Stimulated activated CD8-positive, alpha-beta memory T cell treated with anti-CD3 and anti-CD28 coated beads, Interleukin-12 subunit alpha, Interleukin-12 subunit beta, amount 100 ng/mL, for 4 hours (primary cell): ENCODE results near the gene CCDC18.
"Not testable (repeated sequence)": the region's sequence is repeated elsewhere in the genome, so short reads cannot be mapped to it uniquely, and the experiment has no call there.

Experiments used
- DNase-seq: peaks from one replicate; pipeline ENCODE4 v3.0.0-alpha.2; 2020; ENCODE audit warnings: low read depth

Gene CCDC18, protein sequence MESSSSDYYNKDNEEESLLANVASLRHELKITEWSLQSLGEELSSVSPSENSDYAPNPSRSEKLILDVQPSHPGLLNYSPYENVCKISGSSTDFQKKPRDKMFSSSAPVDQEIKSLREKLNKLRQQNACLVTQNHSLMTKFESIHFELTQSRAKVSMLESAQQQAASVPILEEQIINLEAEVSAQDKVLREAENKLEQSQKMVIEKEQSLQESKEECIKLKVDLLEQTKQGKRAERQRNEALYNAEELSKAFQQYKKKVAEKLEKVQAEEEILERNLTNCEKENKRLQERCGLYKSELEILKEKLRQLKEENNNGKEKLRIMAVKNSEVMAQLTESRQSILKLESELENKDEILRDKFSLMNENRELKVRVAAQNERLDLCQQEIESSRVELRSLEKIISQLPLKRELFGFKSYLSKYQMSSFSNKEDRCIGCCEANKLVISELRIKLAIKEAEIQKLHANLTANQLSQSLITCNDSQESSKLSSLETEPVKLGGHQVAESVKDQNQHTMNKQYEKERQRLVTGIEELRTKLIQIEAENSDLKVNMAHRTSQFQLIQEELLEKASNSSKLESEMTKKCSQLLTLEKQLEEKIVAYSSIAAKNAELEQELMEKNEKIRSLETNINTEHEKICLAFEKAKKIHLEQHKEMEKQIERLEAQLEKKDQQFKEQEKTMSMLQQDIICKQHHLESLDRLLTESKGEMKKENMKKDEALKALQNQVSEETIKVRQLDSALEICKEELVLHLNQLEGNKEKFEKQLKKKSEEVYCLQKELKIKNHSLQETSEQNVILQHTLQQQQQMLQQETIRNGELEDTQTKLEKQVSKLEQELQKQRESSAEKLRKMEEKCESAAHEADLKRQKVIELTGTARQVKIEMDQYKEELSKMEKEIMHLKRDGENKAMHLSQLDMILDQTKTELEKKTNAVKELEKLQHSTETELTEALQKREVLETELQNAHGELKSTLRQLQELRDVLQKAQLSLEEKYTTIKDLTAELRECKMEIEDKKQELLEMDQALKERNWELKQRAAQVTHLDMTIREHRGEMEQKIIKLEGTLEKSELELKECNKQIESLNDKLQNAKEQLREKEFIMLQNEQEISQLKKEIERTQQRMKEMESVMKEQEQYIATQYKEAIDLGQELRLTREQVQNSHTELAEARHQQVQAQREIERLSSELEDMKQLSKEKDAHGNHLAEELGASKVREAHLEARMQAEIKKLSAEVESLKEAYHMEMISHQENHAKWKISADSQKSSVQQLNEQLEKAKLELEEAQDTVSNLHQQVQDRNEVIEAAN (N-terminal part only)

DNA sequence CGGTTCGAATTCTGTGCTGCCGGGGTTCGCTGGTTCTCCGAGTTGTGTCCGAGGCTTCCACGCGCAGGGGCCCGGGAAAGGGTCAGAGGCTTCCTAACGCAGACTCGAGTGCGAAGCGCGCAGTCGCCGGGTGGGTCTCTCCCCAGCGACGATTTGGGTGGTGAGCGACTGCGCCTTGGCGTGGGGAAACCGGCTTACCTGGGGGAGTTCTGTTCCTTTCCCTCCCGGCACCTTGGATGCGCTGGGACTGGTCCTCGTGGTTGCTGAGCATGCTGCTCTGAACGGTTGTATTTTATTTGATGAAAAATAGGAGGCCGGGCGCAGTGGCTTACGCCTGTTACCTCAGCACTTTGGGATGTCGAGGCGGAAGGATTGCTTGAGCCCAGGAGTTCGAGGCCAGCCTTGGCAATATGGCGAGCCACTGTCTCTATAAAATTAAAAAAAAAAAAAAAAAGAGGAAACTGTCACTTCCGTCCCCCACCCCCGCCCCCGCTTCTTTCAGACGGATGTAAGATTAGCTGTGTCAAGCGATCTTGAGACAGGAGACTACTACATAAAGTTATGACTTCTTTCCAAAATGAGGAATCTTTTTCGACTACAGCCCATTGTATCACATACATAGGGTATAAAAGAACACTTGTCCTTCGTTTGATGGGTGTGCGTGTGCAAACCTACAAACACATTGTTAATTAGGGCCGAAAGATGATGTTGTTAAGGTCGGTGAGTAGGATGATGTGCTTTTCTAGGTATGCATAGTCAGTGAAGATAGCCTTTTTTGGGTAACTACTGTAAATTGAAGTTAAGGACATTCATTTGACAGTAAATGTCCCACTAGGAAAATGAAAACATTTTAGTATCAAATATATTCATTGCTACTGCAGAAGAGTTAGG, at the start of gene CCDC18:
TSS of gene CCDC18 (plus strand) at position 2 of the 891 bp plus-strand sequence. CDS start 2,638 bp downstream, outside the sequence.
- no peak for DNase-seq

DNA sequence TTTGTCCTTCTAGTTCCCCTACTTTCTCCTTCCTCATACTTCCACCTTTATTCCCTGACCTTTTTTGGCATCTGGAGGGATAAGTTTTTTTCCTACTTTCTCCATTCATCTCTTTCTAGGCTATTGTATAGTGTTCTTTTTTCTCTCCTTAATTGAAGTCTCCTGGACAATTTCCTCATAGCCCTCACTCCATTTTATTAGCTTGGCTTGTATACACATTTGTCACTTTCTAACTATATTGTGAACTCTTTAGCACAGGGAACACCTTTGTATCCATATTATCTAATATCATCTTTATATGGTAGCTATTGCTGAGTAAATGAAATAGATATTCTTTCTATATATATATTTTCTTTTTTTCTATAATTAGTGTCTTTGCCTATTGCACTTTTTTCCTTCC, 47.9 kb upstream of the CCDC18 start:
- no peak for DNase-seq

- DNase-seq, result no peak
Measured at GRCh38 chr1:93136445-93136844, 44.1 kb upstream of the CCDC18 start.

DNA sequence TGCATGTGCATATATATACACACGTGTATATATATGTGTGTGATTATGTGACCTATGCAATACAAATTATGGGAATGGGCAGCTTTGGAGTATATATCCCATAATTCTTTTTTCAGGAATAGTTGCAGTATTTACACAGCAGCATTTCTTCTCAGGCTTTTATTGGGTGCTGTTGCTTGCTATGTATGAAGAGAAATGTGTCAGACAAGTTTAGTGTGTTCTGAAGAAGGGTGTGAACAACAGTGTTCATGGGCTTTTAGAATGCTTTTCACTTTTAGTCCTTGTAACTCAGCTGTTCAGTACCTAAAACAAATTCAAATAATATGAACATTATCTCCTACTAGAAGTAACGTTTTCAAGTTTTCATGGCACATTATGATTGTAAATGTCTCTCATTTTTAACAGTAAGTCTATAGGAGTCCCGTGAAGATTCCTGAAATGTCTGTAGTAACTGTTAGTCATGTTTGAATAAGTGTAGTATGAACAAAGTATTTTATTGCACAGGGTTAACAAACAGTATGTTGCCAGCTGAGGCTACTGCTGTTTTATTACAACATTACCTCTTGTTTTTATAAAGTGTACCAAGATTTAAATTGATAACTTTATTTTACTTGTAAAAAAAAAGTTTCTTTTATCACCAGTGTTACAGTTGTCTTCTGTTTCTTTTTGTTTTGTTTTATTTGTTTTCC, 42.8 kb upstream of the CCDC18 start:
- no peak for DNase-seq

- no peak for DNase-seq
Measured at GRCh38 chr1:93140106-93140505, 40.4 kb upstream of the CCDC18 start.

- DNase-seq, result no peak
Measured at GRCh38 chr1:93142161-93142560, 38.4 kb upstream of the CCDC18 start.

DNA sequence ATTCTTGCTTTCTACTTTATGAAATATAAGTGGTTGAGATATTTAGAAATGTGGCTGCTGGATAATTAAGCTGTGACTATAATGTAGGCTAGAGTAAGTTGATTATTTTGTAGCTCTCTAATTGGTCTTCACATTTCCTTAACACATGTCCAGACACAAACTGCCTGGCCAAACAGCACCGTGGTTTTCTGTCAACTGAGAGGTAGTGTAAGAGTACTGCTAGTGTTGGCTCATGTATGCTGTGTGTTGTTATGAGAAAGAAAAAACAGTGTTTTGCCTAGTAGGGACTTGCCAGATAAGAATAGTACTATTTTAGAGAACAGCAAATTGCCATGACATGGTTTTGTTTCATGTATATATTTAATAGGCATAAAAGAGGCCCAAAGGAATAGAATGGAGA, 37.4 kb upstream of the CCDC18 start:
- DNase-seq, result no peak

- DNase-seq, result no peak
Measured at GRCh38 chr1:93143769-93144168, 36.8 kb upstream of the CCDC18 start.

GRCh38 chr1:93148001-93148400, 32.5 kb upstream of the CCDC18 start:
- DNase-seq, result no peak

- DNase-seq, result no peak
Measured at GRCh38 chr1:93150729-93151128, 29.8 kb upstream of the CCDC18 start.

GRCh38 chr1:93151474-93151873, 29.1 kb upstream of the CCDC18 start:
- DNase-seq, result no peak

GRCh38 chr1:93152835-93153234, 27.7 kb upstream of the CCDC18 start:
- DNase-seq, result no peak

GRCh38 chr1:93154898-93155297, 25.6 kb upstream of the CCDC18 start:
- no peak for DNase-seq

DNA sequence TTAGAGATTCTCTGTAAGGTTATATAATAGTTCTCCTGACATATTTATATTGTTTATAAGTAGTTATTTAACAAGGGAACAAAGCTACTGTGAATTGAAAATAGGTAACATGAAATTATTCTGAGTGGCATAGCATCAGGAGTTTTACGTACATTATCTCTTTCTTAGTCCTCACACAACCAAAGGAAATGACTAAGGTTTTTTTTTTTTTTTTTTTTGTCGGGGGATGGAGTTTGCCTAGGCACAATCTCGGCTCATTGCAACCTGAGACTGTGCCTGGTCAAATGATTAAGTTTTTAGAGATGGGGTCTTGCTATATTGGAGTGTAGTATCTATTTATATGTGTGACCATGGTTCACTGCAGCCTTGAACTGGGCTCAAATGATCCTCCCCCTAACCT, 25.2 kb upstream of the CCDC18 start:
- DNase-seq, result no peak

DNA sequence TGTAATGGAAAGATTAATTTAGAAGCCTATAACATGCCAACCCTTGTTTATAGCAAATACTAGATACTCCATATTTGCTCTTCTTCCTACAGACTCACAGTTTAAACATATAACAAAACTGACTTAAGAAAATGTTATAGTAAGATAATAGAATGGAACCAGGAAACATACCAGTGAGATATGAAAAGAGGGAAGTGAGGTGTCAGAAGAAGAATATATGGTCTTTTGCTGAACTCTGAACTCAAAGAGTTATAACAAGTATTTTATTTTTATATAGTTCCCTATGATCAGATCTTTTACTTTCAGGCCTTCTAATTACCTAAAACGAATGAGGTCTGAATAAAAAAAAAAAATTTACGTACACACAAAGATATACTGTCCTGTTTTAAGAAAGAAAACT, 21.2 kb upstream of the CCDC18 start:
- DNase-seq, result no peak

DNA sequence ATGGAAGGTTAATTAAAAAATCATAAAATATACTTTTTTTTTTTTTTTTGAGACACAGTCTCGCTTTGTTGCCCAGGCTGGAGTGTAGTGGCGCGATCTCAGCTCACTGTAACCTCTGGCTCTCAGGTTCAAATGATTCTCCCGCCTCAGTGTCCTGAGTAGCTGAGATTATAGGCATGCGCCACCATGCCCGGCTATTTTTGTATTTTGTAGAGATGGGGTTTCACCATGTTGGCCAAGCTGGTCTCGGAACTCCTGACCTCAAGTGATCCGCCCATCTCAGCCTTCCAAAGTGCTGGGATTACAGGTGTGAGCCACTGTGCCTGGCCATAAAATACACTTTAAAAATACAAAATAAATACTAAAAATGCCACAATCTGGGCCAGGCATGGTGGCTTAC, 17.2 kb upstream of the CCDC18 start:
- not testable (repeated sequence) for DNase-seq

DNA sequence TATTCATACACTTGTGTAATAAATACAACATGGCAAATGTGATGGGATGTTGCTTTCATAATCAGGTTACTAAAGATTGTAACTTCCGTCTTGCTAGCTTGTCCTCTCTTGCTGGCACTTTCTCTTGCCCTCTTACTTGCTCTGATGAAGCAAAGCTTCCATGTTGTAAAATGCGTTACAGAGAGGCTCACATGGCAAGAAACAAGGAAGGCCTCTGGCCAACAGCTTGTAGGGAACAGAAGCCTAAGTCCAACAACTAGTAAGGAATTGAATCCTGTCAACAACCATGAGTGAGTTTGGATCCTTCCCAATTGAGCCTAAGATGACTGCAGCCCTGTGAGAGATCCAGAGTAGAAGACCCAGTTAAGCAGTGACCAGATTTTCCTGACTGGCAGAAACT, 15.7 kb upstream of the CCDC18 start:
- no peak for DNase-seq

DNA sequence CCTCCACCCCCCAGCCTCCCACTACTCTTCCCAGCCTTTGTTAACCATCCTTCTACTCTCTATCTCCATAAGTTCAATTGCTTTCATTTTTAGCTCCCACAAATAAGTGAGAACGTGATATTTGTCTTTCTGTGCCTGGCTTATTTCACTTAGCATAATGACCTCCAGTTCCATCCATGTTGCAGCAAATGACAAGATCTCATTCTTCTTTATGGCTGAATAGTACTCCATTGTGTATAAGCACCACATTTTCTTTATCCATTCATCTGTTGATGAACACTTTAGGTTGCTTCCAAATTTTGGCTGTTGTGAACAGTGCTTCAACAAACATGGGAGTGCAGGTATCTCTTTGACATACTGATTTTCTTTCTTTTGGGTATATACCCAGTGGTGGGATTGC, 14.6 kb upstream of the CCDC18 start:
- DNase-seq, result not testable (repeated sequence)

DNA sequence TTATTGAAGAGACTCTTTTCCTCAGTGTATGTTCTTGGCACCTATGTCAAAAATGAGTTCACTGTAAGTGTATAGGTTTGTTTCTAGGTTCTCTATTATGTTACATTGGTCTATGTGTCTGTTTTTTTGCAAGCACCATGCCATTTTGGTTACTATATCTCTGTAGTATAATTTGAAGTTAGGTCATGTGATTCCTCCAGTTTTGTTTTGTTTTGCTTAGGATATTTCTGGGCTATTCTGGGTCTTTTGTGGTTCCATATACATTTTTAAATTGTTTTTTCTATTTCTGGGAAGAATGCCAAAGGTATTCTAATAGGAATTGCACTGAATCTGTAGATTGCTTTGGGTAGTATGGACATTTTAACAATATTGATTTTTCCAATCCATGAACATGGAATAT, 13.5 kb upstream of the CCDC18 start:
- no peak for DNase-seq

DNA sequence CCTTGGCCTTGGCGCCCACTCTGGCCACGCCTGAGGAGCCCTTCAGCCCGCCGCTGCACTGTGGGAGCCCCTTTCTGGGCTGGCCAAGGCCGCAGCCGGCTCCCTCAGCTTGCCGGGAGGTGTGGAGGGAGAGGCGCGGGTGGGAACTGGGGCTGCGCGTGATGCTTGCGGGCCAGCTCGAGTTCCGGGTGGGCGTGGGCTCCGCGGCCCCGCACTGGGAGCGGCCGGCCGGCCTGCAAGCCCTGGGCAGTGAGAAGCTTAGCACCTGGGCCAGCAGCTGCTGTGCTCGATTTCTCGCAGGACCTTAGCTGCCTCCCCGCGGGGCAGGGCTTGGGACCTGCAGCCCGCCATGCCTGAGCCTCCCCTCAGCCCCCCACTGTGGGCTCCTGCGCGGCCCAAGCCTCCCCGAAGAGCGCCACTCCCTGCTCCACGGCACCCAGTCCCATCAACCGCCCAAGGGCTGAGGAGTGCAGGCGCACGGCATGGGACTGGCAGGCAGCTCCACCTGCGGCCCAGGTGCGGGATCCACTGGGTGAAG, 10.3 kb upstream of the CCDC18 start:
- not testable (repeated sequence) for DNase-seq
